DND-41 (cell line): ENCODE results near the gene AGFG2.

Experiments
- ATAC-seq: fragments of 200-7000 bp; cut with Tn5 transposase; 3 replicates; pipeline ENCODE4 v1.9.1; 2021; ENCODE audit warnings: low read depth; ENCODE audit not compliant: insufficient read depth
- DNase-seq: peaks from one replicate; pipeline ENCODE4 v3.0.0-alpha.2; 2020
- H2AFZ ChIP-seq: 2 replicates; pipeline ENCODE4 v1.6.0; 2012; ENCODE audit warnings: low read depth, low read length
- H3K27ac ChIP-seq: 2 replicates; pipeline ENCODE4 v1.5.1; 2012; ENCODE audit warnings: low read length, inconsistent platforms
- H3K27me3 ChIP-seq: fragments of 200-600 bp; sonication (generic); 2 replicates; pipeline ENCODE4 v1.6.0; 2012; ENCODE audit warnings: low read length, mild to moderate bottlenecking, inconsistent platforms; ENCODE audit not compliant: insufficient read depth, poor library complexity
- H3K36me3 ChIP-seq: 2 replicates; pipeline ENCODE4 v1.5.1; 2012; ENCODE audit warnings: low read length, inconsistent platforms; ENCODE audit not compliant: insufficient read depth
- H3K4me1 ChIP-seq: 2 replicates; pipeline ENCODE4 v1.5.1; 2012; ENCODE audit warnings: mild to moderate bottlenecking, low read length; ENCODE audit not compliant: insufficient read depth
- H3K4me2 ChIP-seq: 2 replicates; pipeline ENCODE4 v1.6.0; 2012; ENCODE audit warnings: mild to moderate bottlenecking, moderate library complexity, low read length, inconsistent platforms; ENCODE audit not compliant: insufficient read depth
- H3K4me3 ChIP-seq, 2 experiments: fragments of 200-600 bp in 1 of 2; shearing (Covaris generic) in 1 of 2; 2 replicates each; pipeline ENCODE4 v1.5.1; 2012 to 2016; ENCODE audit warnings: inconsistent platforms in 2 of 2, low read length in 2 of 2, mild to moderate bottlenecking in 2 of 2, low read depth in 1 of 2, moderate library complexity in 1 of 2
- H3K79me2 ChIP-seq: 2 replicates; pipeline ENCODE4 v1.6.0; 2012; ENCODE audit warnings: low read length, inconsistent platforms; ENCODE audit not compliant: insufficient read depth
- H3K9ac ChIP-seq: 2 replicates; pipeline ENCODE4 v1.6.0; 2012; ENCODE audit warnings: low read depth, mild to moderate bottlenecking, inconsistent platforms, low read length, moderate library complexity
- H3K9me3 ChIP-seq: 2 replicates; pipeline ENCODE4 v1.5.1; 2012; ENCODE audit warnings: low read length, moderate library complexity, mild to moderate bottlenecking, inconsistent platforms; ENCODE audit not compliant: insufficient read depth, severe bottlenecking
- H4K20me1 ChIP-seq: 2 replicates; pipeline ENCODE4 v1.6.0; 2012; ENCODE audit warnings: low read length; ENCODE audit not compliant: insufficient read depth
- EZH2 ChIP-seq: IDR thresholded peaks from 3 replicates; pipeline ENCODE4 v1.6.1; 2012; ENCODE audit warnings: borderline replicate concordance, low read depth, mild to moderate bottlenecking, moderate library complexity, low read length, inconsistent platforms; ENCODE audit not compliant: severe bottlenecking
- TF ChIP-seq, protein P1 (sequence below): IDR thresholded peaks from 2 replicates; pipeline ENCODE4 v1.5.1; 2012; ENCODE audit warnings: borderline replicate concordance, low read length, moderate library complexity, mild to moderate bottlenecking; ENCODE audit not compliant: poor library complexity, severe bottlenecking; ENCODE audit errors: extremely low read depth

The AGFG2 gene

GRCh38 chr7:100599911-100600729, 61.1 kb downstream of the AGFG2 start:
- TF ChIP-seq, protein P1, sequence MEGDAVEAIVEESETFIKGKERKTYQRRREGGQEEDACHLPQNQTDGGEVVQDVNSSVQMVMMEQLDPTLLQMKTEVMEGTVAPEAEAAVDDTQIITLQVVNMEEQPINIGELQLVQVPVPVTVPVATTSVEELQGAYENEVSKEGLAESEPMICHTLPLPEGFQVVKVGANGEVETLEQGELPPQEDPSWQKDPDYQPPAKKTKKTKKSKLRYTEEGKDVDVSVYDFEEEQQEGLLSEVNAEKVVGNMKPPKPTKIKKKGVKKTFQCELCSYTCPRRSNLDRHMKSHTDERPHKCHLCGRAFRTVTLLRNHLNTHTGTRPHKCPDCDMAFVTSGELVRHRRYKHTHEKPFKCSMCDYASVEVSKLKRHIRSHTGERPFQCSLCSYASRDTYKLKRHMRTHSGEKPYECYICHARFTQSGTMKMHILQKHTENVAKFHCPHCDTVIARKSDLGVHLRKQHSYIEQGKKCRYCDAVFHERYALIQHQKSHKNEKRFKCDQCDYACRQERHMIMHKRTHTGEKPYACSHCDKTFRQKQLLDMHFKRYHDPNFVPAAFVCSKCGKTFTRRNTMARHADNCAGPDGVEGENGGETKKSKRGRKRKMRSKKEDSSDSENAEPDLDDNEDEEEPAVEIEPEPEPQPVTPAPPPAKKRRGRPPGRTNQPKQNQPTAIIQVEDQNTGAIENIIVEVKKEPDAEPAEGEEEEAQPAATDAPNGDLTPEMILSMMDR = no peak
- TF ChIP-seq EZH2 = no peak
- Histone ChIP-seq H3K4me2 (no peak overlapping the region), H3K4me3 (no peak overlapping the region), H3K9me3 (no peaks in the 10 kb centered on the region), H2AFZ (no peak overlapping the region), H3K27ac (no peak overlapping the region), H3K36me3 (no peaks in the 10 kb centered on the region), H3K9ac (no peak overlapping the region), H4K20me1 (no peaks in the 10 kb centered on the region), H3K4me1 (peaks cover 27% of the 10 kb centered on the region), H3K27me3 (no peaks in the 10 kb centered on the region), H3K79me2 (no peaks in the 10 kb centered on the region)
- DNase-seq (no peak), ATAC-seq (no peak)

- Histone ChIP-seq H3K4me2 (no peak overlapping the region), H2AFZ (no peak overlapping the region), H3K27ac (no peak overlapping the region), H3K4me3 (no peak overlapping the region), H4K20me1 (no peaks in the 10 kb centered on the region), H3K4me1 (peaks cover 30% of the 10 kb centered on the region), H3K79me2 (no peaks in the 10 kb centered on the region), H3K27me3 (no peaks in the 10 kb centered on the region), H3K36me3 (no peaks in the 10 kb centered on the region), H3K9ac (no peak overlapping the region), H3K9me3 (no peaks in the 10 kb centered on the region)
- DNase-seq = no peak
- ATAC-seq = no peak
- TF ChIP-seq, protein P1 = no peak
- no peak for TF ChIP-seq EZH2
Measured at GRCh38 chr7:100600730-100601038, 61.7 kb downstream of the AGFG2 start.

DNA sequence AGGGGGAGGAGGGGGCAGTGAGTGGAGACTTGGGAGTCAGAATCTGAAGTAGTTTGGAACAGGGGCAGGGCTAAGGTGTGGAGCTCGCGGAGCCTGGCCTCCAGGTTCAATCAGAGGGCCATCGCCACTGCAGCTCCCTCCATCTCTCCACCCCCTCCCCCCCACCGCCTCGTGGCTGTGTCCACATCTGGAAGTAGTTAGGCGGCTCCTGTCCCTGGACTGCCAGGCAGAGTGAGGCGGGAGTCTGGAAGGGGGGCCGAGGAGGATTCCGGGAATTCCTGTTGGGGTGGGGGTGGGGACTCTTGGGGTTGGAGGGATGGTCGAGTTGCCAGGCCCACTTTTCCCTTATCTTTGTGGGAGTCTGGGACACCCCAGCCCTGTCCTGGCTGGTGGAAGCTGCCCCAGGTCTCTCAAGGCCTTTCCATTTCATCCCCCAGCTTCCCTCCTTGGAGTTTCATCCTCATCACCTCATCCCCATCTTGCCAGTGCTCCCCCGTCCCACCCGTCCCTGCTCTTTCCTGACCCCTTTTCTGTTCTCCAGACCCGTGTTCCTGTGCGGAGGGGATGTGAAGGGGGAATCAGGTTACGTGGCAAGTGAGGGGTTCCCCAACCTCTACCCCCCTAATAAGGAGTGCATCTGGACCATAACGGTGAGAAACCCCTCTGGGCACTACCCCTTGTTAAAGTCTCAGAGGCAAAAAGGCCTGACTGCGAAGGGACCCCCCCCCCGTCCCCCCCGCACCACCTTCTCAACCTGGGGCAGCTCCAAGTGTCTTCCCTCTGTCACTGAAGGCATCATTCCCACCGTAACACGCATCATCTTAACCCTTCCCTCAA, 64.1 kb downstream of the AGFG2 start:
- H3K4me2 ChIP-seq = peak overlapping the region; percentile 94
- no peaks in the 10 kb centered on the region for H3K27me3 ChIP-seq
- H3K4me1 ChIP-seq = peaks cover 30% of the 10 kb centered on the region
- ATAC-seq (no peak), DNase-seq (no peak)
- TF ChIP-seq EZH2 = no peak
- TF ChIP-seq, protein P1 = no peak
- H3K27ac ChIP-seq = peak overlapping the region; percentile 70
- peak overlapping the region; percentile 64 for H3K9ac ChIP-seq
- H3K4me3 ChIP-seq = peak overlapping the region in 1 of 2 experiments; percentile 80; a peak in 3 of 4 replicates
- no peaks in the 10 kb centered on the region; the same call in 1 of the 2 replicates for H4K20me1 ChIP-seq
- no peaks in the 10 kb centered on the region for H3K79me2 ChIP-seq
- no peaks in the 10 kb centered on the region for H3K9me3 ChIP-seq
- H2AFZ ChIP-seq = peak overlapping the region; percentile 90
- H3K36me3 ChIP-seq = peaks cover 5% of the 10 kb centered on the region; the same call in 1 of the 2 replicates
